HepG2 (cell line): ENCODE data around the gene SPOP.

Source experiments
- EZH2 ChIP-seq: conservative IDR thresholded peaks from 2 replicates; pipeline ENCODE4 v1.6.1; 2012; ENCODE audit warnings: mild to moderate bottlenecking, low read depth, low read length, moderate library complexity
- FOXM1 ChIP-seq: sonication (generic); formaldehyde crosslinking; IDR thresholded peaks from 2 replicates; pipeline ENCODE4 v1.5.0; 2020; ENCODE audit warnings: missing genetic modification reagents
- MAFF ChIP-seq: IDR thresholded peaks from 2 replicates; pipeline ENCODE4 v1.6.1; 2011; ENCODE audit warnings: low read depth, low read length, improper control_type of control experiment
- NR2C2 ChIP-seq: sonication (generic); formaldehyde crosslinking; IDR thresholded peaks from 2 replicates; pipeline ENCODE4 v1.4.0; 2020; ENCODE audit warnings: missing genetic modification reagents, mild to moderate bottlenecking, moderate library complexity, borderline replicate concordance
- REST ChIP-seq, 2 experiments: IDR thresholded peaks; 2 replicates each; pipeline ENCODE4 v1.6.1; 2011 to 2012; ENCODE audit warnings: low read length in 2 of 2, borderline replicate concordance in 1 of 2, low read depth in 1 of 2, mild to moderate bottlenecking in 1 of 2, moderate library complexity in 1 of 2
- RNF2 ChIP-seq: fragments of 450-650 bp; conservative IDR thresholded peaks from 2 replicates; pipeline ENCODE4 v1.6.1; 2016; ENCODE audit warnings: low read depth
- ZFYVE20 ChIP-seq: sonication (generic); formaldehyde crosslinking; IDR thresholded peaks from 2 replicates; pipeline ENCODE4 v1.8.0; 2023; ENCODE audit warnings: low read depth, mild to moderate bottlenecking, moderate library complexity, missing genetic modification reagents, borderline replicate concordance
- ZNF557 ChIP-seq: sonication (generic); formaldehyde crosslinking; IDR thresholded peaks from 2 replicates; pipeline ENCODE4 v1.4.0; 2020; ENCODE audit warnings: missing genetic modification reagents
- ZNF598 ChIP-seq: sonication (generic); formaldehyde crosslinking; IDR thresholded peaks from 2 replicates; pipeline ENCODE4 v1.5.1; 2020; ENCODE audit warnings: mild to moderate bottlenecking, missing genetic modification reagents, borderline replicate concordance
- TF ChIP-seq, protein P1 (sequence below): sonication (generic); formaldehyde crosslinking; IDR thresholded peaks from 2 replicates; pipeline ENCODE4 v1.5.0; 2020; ENCODE audit warnings: mild to moderate bottlenecking, missing genetic modification reagents, moderate library complexity
- TF ChIP-seq, protein P2 (sequence below): sonication (generic); formaldehyde crosslinking; IDR thresholded peaks from 2 replicates; pipeline ENCODE4 v1.5.1; 2020; ENCODE audit warnings: mild to moderate bottlenecking, missing genetic modification reagents, moderate library complexity

GRCh38 chr17:49725452-49726130 lies 47.7 kb upstream of the SPOP start:
- TF ChIP-seq, protein P1, sequence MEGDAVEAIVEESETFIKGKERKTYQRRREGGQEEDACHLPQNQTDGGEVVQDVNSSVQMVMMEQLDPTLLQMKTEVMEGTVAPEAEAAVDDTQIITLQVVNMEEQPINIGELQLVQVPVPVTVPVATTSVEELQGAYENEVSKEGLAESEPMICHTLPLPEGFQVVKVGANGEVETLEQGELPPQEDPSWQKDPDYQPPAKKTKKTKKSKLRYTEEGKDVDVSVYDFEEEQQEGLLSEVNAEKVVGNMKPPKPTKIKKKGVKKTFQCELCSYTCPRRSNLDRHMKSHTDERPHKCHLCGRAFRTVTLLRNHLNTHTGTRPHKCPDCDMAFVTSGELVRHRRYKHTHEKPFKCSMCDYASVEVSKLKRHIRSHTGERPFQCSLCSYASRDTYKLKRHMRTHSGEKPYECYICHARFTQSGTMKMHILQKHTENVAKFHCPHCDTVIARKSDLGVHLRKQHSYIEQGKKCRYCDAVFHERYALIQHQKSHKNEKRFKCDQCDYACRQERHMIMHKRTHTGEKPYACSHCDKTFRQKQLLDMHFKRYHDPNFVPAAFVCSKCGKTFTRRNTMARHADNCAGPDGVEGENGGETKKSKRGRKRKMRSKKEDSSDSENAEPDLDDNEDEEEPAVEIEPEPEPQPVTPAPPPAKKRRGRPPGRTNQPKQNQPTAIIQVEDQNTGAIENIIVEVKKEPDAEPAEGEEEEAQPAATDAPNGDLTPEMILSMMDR = no peak
- TF ChIP-seq REST (IDR thresholded peaks at IDR 0.05; ENCODE audit: borderline replicate concordance in 1 of 2, low read depth in 1 of 2, low read length in 2 of 2) = no peak
- TF ChIP-seq NR2C2 (CRISPR knock-in tag) = no peak
- TF ChIP-seq RNF2 = no peak
- no peak for TF ChIP-seq EZH2
- TF ChIP-seq, protein P2, sequence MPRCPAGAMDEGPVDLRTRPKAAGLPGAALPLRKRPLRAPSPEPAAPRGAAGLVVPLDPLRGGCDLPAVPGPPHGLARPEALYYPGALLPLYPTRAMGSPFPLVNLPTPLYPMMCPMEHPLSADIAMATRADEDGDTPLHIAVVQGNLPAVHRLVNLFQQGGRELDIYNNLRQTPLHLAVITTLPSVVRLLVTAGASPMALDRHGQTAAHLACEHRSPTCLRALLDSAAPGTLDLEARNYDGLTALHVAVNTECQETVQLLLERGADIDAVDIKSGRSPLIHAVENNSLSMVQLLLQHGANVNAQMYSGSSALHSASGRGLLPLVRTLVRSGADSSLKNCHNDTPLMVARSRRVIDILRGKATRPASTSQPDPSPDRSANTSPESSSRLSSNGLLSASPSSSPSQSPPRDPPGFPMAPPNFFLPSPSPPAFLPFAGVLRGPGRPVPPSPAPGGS (CRISPR knock-in tag) = no peak
- no peak for TF ChIP-seq ZNF557 (CRISPR knock-in tag)
- TF ChIP-seq MAFF = no peak
- TF ChIP-seq FOXM1 (CRISPR knock-in tag) = no peak
- TF ChIP-seq ZFYVE20 (CRISPR knock-in tag) = no peak
- TF ChIP-seq ZNF598 (CRISPR knock-in tag) = no peak
